SIG-M5 treated with dmso at 0.1 percent for 504 hours (cell line): ENCODE data around the gene TEDC2.
"Not testable (repeated sequence)": the region's sequence is repeated elsewhere in the genome, so short reads cannot be mapped to it uniquely, and the experiment has no call there.

Source experiments
- DNase-seq: peaks from one replicate; lab custom pipeline; 2025; ENCODE audit not compliant: unreplicated experiment; lab: John Stamatoyannopoulos, UW

The TEDC2 gene

GRCh38 chr16:2476345-2476720, 16.4 kb downstream of the TEDC2 start:
- no peak for DNase-seq

- no peak for DNase-seq
These were observed 16.8 kb downstream of the TEDC2 start for GRCh38 chr16:2476741-2477140.

GRCh38 chr16:2477327-2477726, 17.4 kb downstream of the TEDC2 start:
- no peak for DNase-seq

- DNase-seq = no peak
These were observed 18.4 kb downstream of the TEDC2 start for GRCh38 chr16:2478279-2478678.

GRCh38 chr16:2479996-2480395, 20.1 kb downstream of the TEDC2 start:
- not testable (repeated sequence) for DNase-seq

GRCh38 chr16:2480948-2481347, 21.0 kb downstream of the TEDC2 start:
- no peak for DNase-seq

GRCh38 chr16:2481676-2482075, 21.8 kb downstream of the TEDC2 start:
- no peak for DNase-seq

GRCh38 chr16:2482249-2482648, 22.3 kb downstream of the TEDC2 start:
- no peak for DNase-seq

GRCh38 chr16:2482708-2483534, 23.0 kb downstream of the TEDC2 start:
- DNase-seq = no peak

- DNase-seq = no peak
These were observed 24.3 kb downstream of the TEDC2 start for GRCh38 chr16:2483939-2484897.

GRCh38 chr16:2484898-2485508, 25.1 kb downstream of the TEDC2 start:
- DNase-seq = no peak

- no peak for DNase-seq
These were observed 26.1 kb downstream of the TEDC2 start for GRCh38 chr16:2485811-2486507.

GRCh38 chr16:2486645-2487516, 27.0 kb downstream of the TEDC2 start:
- DNase-seq = no peak

- DNase-seq = no peak
These were observed 27.6 kb downstream of the TEDC2 start for GRCh38 chr16:2487517-2487842.

- DNase-seq = no peak
These were observed 28.1 kb downstream of the TEDC2 start for GRCh38 chr16:2487903-2488531.

GRCh38 chr16:2489581-2489980, 29.7 kb downstream of the TEDC2 start:
- no peak for DNase-seq

GRCh38 chr16:2490190-2491105, 30.5 kb downstream of the TEDC2 start:
- DNase-seq = no peak

GRCh38 chr16:2492292-2492691, 32.4 kb downstream of the TEDC2 start:
- no peak for DNase-seq

- DNase-seq = no peak
These were observed 33.7 kb downstream of the TEDC2 start for GRCh38 chr16:2493605-2494004.
